Thyroid gland (tissue), 4 donors: ENCODE results near the gene ROBO2.

Experiments
- POLR2A ChIP-seq, 2 donors: fragments of 450-650 bp; IDR thresholded peaks; one replicate each; pipeline ENCODE4 v1.6.1; 2017; ENCODE audit warnings: antibody characterized with exemption in 2 of 2, mild to moderate bottlenecking in 2 of 2, moderate library complexity in 1 of 2
- TF ChIP-seq, protein P1 (sequence below), 6 experiments: fragments of 200-600 bp in 3 of 6; fragments of 450-650 bp in 3 of 6; sonication (generic) in 3 of 6; IDR thresholded peaks; one replicate each; pipeline ENCODE4 v1.5.1; 2016 to 2019; ENCODE audit warnings: antibody characterized with exemption in 6 of 6, mild to moderate bottlenecking in 2 of 6, inconsistent platforms in 1 of 6, moderate library complexity in 1 of 6

DNA sequence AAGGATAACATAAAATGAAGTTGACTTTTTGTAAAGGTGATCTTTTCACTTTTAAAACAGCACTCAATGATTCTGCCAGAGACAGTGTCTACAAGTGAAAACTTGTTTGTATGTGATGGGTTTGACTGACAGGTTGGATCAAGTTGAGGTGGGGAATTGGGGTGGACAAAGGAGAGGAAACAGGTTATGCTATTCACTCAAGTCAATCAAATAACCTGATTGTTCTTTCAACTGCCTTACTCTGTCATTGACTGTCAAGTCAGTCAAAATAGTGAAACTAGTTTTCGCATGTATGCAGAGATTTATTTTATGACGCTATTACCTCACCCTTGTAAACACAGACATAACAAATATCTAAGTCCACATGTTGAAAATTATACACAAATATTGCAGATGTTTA lies 187.7 kb downstream of the ROBO2 start:
- TF ChIP-seq POLR2A (IDR thresholded peaks at IDR 0.05): no peak
- TF ChIP-seq, protein P1, sequence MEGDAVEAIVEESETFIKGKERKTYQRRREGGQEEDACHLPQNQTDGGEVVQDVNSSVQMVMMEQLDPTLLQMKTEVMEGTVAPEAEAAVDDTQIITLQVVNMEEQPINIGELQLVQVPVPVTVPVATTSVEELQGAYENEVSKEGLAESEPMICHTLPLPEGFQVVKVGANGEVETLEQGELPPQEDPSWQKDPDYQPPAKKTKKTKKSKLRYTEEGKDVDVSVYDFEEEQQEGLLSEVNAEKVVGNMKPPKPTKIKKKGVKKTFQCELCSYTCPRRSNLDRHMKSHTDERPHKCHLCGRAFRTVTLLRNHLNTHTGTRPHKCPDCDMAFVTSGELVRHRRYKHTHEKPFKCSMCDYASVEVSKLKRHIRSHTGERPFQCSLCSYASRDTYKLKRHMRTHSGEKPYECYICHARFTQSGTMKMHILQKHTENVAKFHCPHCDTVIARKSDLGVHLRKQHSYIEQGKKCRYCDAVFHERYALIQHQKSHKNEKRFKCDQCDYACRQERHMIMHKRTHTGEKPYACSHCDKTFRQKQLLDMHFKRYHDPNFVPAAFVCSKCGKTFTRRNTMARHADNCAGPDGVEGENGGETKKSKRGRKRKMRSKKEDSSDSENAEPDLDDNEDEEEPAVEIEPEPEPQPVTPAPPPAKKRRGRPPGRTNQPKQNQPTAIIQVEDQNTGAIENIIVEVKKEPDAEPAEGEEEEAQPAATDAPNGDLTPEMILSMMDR (IDR thresholded peaks at IDR 0.05): no peak
